Trophoblast cell (in vitro differentiated cells and primary cell): ENCODE results near the gene CNTRL.
"Not testable (repeated sequence)": the region's sequence is repeated elsewhere in the genome, so short reads cannot be mapped to it uniquely, and the experiment has no call there.

ENCODE experiments used
- DNase-seq, 2 donors: peaks; one replicate each; pipeline ENCODE4 v3.0.0-alpha.2; 2016
- H2AFZ ChIP-seq: 2 replicates; pipeline ENCODE4 v1.6.1; 2013; ENCODE audit warnings: low read length, moderate library complexity, mild to moderate bottlenecking; ENCODE audit not compliant: insufficient read depth, poor library complexity
- H2AK5ac ChIP-seq: 2 replicates; pipeline ENCODE4 v1.6.1; 2013; ENCODE audit warnings: mild to moderate bottlenecking, low read length
- H2BK120ac ChIP-seq: 2 replicates; pipeline ENCODE4 v1.6.1; 2013; ENCODE audit warnings: low read length, mild to moderate bottlenecking, moderate library complexity; ENCODE audit not compliant: insufficient read depth, poor library complexity
- H2BK12ac ChIP-seq: 2 replicates; pipeline ENCODE4 v1.6.1; 2013; ENCODE audit warnings: mild to moderate bottlenecking, low read length, moderate library complexity
- H2BK5ac ChIP-seq: 2 replicates; pipeline ENCODE4 v1.6.1; 2013; ENCODE audit warnings: low read length, low read depth, moderate library complexity, mild to moderate bottlenecking; ENCODE audit not compliant: poor library complexity
- H3K14ac ChIP-seq: 2 replicates; pipeline ENCODE4 v1.6.1; 2013; ENCODE audit warnings: mild to moderate bottlenecking, low read length
- H3K18ac ChIP-seq: 2 replicates; pipeline ENCODE4 v1.6.1; 2013; ENCODE audit warnings: mild to moderate bottlenecking, low read length
- H3K23ac ChIP-seq: 2 replicates; pipeline ENCODE4 v1.6.1; 2013; ENCODE audit warnings: low read length
- H3K27ac ChIP-seq: 2 replicates; pipeline ENCODE4 v1.5.1; 2013; ENCODE audit warnings: low read depth, mild to moderate bottlenecking, inconsistent platforms, low read length, moderate library complexity
- H3K27me3 ChIP-seq: 2 replicates; pipeline ENCODE4 v1.6.1; 2013; ENCODE audit warnings: inconsistent platforms, mild to moderate bottlenecking, low read length, moderate library complexity; ENCODE audit not compliant: insufficient read depth
- H3K36me3 ChIP-seq, 2 experiments: 1 replicate in 1 of 2; 2 replicates in 1 of 2; pipeline ENCODE4 v1.6.1; 2013; ENCODE audit warnings: low read length in 2 of 2, mild to moderate bottlenecking in 2 of 2, moderate library complexity in 1 of 2; ENCODE audit not compliant: insufficient read depth in 2 of 2, control insufficient read depth in 1 of 2
- H3K4ac ChIP-seq: 2 replicates; pipeline ENCODE4 v1.6.1; 2013; ENCODE audit warnings: low read depth, mild to moderate bottlenecking, low read length, moderate library complexity
- H3K4me1 ChIP-seq, 2 experiments: 1 replicate in 1 of 2; 2 replicates in 1 of 2; pipeline ENCODE4 v1.6.1; 2013; ENCODE audit warnings: low read length in 2 of 2, mild to moderate bottlenecking in 2 of 2, moderate library complexity in 1 of 2; ENCODE audit not compliant: insufficient read depth in 2 of 2, control insufficient read depth in 1 of 2
- H3K4me2 ChIP-seq: 2 replicates; pipeline ENCODE4 v1.6.1; 2013; ENCODE audit warnings: inconsistent platforms, mild to moderate bottlenecking, low read length, moderate library complexity
- H3K4me3 ChIP-seq: 2 replicates; pipeline ENCODE4 v1.5.1; 2013; ENCODE audit warnings: mild to moderate bottlenecking, low read depth, low read length, inconsistent platforms
- H3K79me1 ChIP-seq: one replicate; pipeline ENCODE4 v1.6.1; 2013; ENCODE audit warnings: low read length
- H3K79me2 ChIP-seq: 2 replicates; pipeline ENCODE4 v1.6.1; 2013; ENCODE audit warnings: low read length, mild to moderate bottlenecking; ENCODE audit not compliant: control insufficient read depth, insufficient read depth, poor library complexity
- H3K9ac ChIP-seq: 2 replicates; pipeline ENCODE4 v1.6.1; 2013; ENCODE audit warnings: mild to moderate bottlenecking, low read length
- H3K9me3 ChIP-seq: 2 replicates; pipeline ENCODE4 v1.6.1; 2013; ENCODE audit warnings: low read depth, mild to moderate bottlenecking, control low read depth, inconsistent platforms, low read length; ENCODE audit not compliant: insufficient read depth
- H4K12ac ChIP-seq: 2 replicates; pipeline ENCODE4 v1.6.1; 2013; ENCODE audit warnings: low read depth, mild to moderate bottlenecking, low read length, moderate library complexity
- H4K8ac ChIP-seq: 2 replicates; pipeline ENCODE4 v1.6.1; 2013; ENCODE audit warnings: low read depth, mild to moderate bottlenecking, low read length, moderate library complexity
- H4K91ac ChIP-seq: one replicate; pipeline ENCODE4 v1.6.1; 2013; ENCODE audit warnings: low read depth, mild to moderate bottlenecking, low read length, moderate library complexity
- WGBS: extraction: QIAGEN DNeasy Blood & Tissue Kit; methylation state at CpG from one replicate; pipeline ENCODE4 v1.1.7; 2013; ENCODE audit warnings: missing lambda C conversion rate; ENCODE audit not compliant: insufficient read length, insufficient coverage; ENCODE audit errors: extremely low coverage; 5-methylcytosine and 5-hydroxymethylcytosine counted together

The CNTRL gene

DNA sequence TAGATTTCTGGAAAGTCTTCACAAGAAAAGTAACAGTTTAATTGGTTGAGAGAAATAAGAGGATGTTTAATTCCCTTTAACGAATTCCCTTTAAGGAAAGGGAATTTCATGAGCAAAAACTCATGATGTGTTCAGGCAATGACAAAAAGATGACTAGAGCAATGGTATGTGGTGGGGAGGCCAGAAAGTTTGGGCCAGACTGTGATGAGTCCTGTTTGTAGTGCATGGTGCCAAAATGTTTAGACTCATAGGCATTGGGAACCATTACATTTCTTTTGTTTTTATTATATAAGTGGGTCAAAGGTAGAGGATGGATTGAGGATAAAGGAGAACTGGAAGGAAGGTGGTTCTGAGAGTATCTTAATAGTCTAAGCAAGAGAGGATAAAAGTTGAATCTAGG is 10.9 kb downstream of the CNTRL start:
- Histone ChIP-seq H3K4me2 (no peak overlapping the region), H4K8ac (no peak overlapping the region), H4K91ac (no peak overlapping the region), H3K27ac (no peak overlapping the region), H4K12ac (no peak overlapping the region), H2AFZ (no peak overlapping the region), H3K9me3 (no peaks in the 10 kb centered on the region), H3K4ac (no peak overlapping the region), H3K4me1 (no peaks in the 10 kb centered on the region), H2AK5ac (no peak overlapping the region), H2BK5ac (no peak overlapping the region), H3K36me3 (no peaks in the 10 kb centered on the region), H3K27me3 (no peaks in the 10 kb centered on the region), H2BK12ac (no peak overlapping the region), H3K9ac (no peak overlapping the region), H3K4me3 (no peak overlapping the region), H3K23ac (no peak overlapping the region), H2BK120ac (no peak overlapping the region), H3K79me2 (no peaks in the 10 kb centered on the region), H3K14ac (no peak overlapping the region), H3K18ac (no peak overlapping the region), H3K79me1 (no peaks in the 10 kb centered on the region)
- WGBS, result no CpG with 5 or more reads among the region's 1 CpG
- DNase-seq, result no peak

DNA sequence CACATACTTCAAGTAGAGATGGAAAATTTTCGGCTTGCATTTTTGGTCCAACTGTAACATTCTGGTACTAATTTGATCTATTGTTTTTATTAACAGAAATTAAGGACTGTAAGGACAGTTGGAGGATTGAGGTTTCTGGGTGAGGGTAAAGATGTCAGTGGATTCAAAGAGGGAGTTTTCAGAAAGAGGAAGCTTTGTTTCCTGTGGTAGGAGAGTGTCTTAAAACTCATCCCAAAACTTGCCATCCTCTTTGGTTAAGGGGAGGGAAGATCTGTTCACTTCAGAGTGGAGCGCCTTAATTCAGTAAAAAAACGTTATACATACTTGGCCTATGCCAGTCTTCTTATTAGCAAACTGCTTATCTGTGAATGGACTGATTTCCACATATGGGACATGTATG is 13.8 kb downstream of the CNTRL start:
- no peaks in the 10 kb centered on the region for H3K79me2 ChIP-seq
- H3K14ac ChIP-seq, result no peak overlapping the region
- no peaks in the 10 kb centered on the region for H3K4me1 ChIP-seq
- no peaks in the 10 kb centered on the region for H3K79me1 ChIP-seq
- H4K91ac ChIP-seq, result no peak overlapping the region
- no peak overlapping the region for H3K4me3 ChIP-seq
- no peak overlapping the region for H2AFZ ChIP-seq
- no peak overlapping the region for H2BK120ac ChIP-seq
- H3K27me3 ChIP-seq, result no peaks in the 10 kb centered on the region
- no peak for DNase-seq
- H2BK12ac ChIP-seq, result no peak overlapping the region
- no CpG with 5 or more reads among the region's 3 CpGs for WGBS
- H3K4ac ChIP-seq, result no peak overlapping the region
- H3K4me2 ChIP-seq, result no peak overlapping the region
- no peaks in the 10 kb centered on the region for H3K9me3 ChIP-seq
- H3K36me3 ChIP-seq, result no peaks in the 10 kb centered on the region
- H4K12ac ChIP-seq, result no peak overlapping the region
- no peak overlapping the region for H3K27ac ChIP-seq
- no peak overlapping the region for H4K8ac ChIP-seq
- no peak overlapping the region for H3K18ac ChIP-seq
- no peak overlapping the region for H2AK5ac ChIP-seq
- no peak overlapping the region for H3K9ac ChIP-seq
- no peak overlapping the region for H2BK5ac ChIP-seq
- H3K23ac ChIP-seq, result no peak overlapping the region

DNA sequence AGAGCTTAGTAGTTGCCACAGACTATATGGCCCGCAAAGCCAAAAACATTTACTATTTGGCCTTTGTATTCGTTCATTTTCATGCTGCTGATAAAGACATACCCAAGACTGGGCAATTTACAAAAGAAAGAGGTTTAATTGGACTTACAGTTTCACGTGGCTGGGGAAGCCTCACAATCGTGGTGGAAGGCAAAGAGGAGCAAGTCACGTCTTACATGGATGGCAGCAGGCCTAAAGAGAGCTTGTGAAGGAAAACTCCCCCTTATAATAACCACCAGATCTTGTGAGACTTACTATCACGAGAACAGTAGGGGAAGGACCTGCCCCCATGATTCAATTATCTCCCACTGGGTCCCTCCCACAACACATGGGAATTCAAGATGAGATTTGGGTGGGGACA is 16.0 kb downstream of the CNTRL start:
- not testable (repeated sequence) for H3K79me2 ChIP-seq, H4K91ac ChIP-seq, H3K14ac ChIP-seq, H3K4me3 ChIP-seq, H3K27ac ChIP-seq, H2AFZ ChIP-seq, DNase-seq, H2AK5ac ChIP-seq, H3K18ac ChIP-seq, H3K79me1 ChIP-seq, H3K4me1 ChIP-seq, H3K4me2 ChIP-seq, H2BK5ac ChIP-seq, H3K23ac ChIP-seq, H3K36me3 ChIP-seq, H3K9me3 ChIP-seq, H3K4ac ChIP-seq, H4K8ac ChIP-seq, H4K12ac ChIP-seq, H2BK12ac ChIP-seq, H3K9ac ChIP-seq, H3K27me3 ChIP-seq, H2BK120ac ChIP-seq
- WGBS, result no CpG with 5 or more reads among the region's 6 CpGs

DNA sequence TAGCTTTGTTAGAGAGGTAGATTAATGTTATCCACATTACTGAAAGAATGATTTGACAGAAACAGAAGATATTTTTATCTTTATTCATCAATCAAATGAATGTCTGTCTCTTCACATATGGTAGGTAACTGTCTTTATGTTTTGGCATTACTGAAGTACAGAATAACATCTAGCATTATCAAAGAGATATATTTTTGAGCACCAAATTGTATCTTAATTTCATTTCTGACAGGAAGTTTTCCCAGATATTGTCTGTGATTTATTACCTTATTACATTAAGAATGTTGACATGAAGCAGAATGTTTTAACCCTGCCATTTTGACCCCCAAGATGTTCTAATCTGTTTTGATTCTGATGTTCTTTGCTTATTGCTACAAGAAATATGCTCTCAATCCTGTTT is 20.3 kb downstream of the CNTRL start:
- no peaks in the 10 kb centered on the region for H3K79me2 ChIP-seq
- H4K8ac ChIP-seq, result no peak overlapping the region
- no peak overlapping the region for H3K4me3 ChIP-seq
- no peak overlapping the region for H2AK5ac ChIP-seq
- H2BK5ac ChIP-seq, result no peak overlapping the region
- no peak overlapping the region for H3K14ac ChIP-seq
- H2BK12ac ChIP-seq, result no peak overlapping the region
- H2BK120ac ChIP-seq, result no peak overlapping the region
- H3K4ac ChIP-seq, result no peak overlapping the region
- H3K27ac ChIP-seq, result no peak overlapping the region
- H3K36me3 ChIP-seq, result no peaks in the 10 kb centered on the region
- H3K9me3 ChIP-seq, result no peaks in the 10 kb centered on the region
- no peak overlapping the region for H4K91ac ChIP-seq
- no peak overlapping the region for H3K18ac ChIP-seq
- H3K9ac ChIP-seq, result no peak overlapping the region
- no peaks in the 10 kb centered on the region for H3K79me1 ChIP-seq
- H3K4me2 ChIP-seq, result no peak overlapping the region
- no peak overlapping the region for H2AFZ ChIP-seq
- no peaks in the 10 kb centered on the region for H3K4me1 ChIP-seq
- no peak for DNase-seq
- no peak overlapping the region for H3K23ac ChIP-seq
- no peaks in the 10 kb centered on the region for H3K27me3 ChIP-seq
- H4K12ac ChIP-seq, result no peak overlapping the region
